GM19240 (cell line): ENCODE measurements around the gene MTNR1B.

Source experiments
- DNase-seq: peaks from one replicate; pipeline ENCODE4 v3.0.0; 2011; ENCODE audit warnings: low spot score; ENCODE audit not compliant: insufficient read length

Gene MTNR1B

DNA sequence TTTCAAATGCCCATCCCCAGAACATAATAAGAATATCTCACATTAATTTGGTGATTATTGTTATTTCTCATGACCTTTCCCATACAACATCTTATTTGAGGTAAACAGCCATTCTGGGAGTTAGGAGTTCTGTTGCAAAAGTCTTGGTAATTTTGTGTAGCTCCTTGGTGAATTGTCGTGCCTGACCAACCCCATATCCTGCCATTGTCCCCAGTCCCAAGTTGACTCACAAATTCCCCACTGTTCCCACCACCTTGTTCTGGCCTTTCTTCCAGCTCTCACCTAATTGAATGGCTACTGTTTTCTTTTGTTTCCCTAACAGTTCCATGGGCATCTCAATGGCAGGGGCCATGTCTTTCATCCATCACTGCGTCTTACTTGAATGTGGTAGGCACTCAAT, 8.0 kb downstream of the MTNR1B start:
- no peak for DNase-seq

GRCh38 chr11:92978271-92979111, 9.0 kb downstream of the MTNR1B start:
- DNase-seq = no peak

GRCh38 chr11:92979176-92979575, 9.7 kb downstream of the MTNR1B start:
- no peak for DNase-seq

DNA sequence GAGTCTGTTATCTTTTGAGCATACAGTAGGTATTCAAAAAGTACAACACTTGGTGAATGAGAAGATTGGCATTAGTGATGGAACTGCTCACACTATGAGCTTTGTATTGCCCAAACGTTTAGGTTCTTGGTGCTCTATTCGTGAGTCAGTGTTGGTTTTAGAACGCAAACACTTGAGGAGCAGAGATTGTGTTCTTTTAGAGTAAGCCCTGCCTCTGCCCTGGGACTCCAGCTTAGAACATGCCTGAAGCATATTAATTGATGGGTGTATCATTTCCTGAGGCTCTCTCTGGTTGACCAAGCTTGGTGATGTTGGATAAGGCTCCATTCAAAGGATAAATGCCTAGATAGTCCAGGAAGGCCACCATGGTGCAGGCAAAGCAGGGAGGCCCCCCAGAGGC, 10.9 kb downstream of the MTNR1B start:
- DNase-seq = no peak

- DNase-seq = no peak
Observed at GRCh38 chr11:92981508-92982043, 12.1 kb downstream of the MTNR1B start.

DNA sequence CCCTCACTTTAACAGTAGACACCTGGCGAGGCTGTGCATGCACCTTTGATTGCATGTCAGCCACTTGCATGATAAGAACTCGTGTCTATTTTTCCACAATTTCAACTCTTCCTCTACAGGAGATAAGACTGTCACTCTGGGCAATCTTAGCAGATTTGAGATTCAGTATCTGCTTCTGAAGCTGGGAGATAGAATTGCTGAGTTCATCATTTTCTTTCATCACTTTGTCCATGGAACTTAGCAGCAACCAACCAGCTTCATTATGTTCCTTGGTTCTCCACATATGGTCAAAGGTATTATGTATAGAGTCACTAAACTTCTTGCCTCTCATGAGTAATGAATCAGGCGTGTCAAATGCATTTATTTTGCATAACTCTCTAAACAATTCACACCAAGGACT, 17.1 kb downstream of the MTNR1B start:
- no peak for DNase-seq

- DNase-seq = no peak
Observed at GRCh38 chr11:92993004-92993403, 23.6 kb downstream of the MTNR1B start.

- DNase-seq = no peak
Observed at GRCh38 chr11:93000511-93001476, 31.3 kb downstream of the MTNR1B start.

DNA sequence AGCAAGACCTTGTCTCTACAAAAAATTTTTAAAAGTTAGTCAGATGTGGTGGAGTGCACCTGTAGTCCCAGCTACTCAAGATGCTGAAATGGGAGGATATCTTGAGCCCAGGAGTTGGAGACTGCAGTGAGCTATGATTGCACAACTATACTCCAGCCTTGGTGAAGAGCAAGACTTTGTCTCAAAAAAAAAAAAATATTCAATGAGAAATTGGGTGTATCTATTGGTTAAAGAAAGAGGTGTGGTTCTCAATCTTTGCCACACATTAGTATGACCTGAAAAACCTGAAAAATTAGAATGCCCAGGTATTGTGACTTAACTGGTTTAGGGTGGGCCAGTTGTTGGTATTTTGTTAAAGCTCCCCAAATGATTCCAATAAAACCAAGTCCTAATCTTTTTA, 32.4 kb downstream of the MTNR1B start:
- no peak for DNase-seq

DNA sequence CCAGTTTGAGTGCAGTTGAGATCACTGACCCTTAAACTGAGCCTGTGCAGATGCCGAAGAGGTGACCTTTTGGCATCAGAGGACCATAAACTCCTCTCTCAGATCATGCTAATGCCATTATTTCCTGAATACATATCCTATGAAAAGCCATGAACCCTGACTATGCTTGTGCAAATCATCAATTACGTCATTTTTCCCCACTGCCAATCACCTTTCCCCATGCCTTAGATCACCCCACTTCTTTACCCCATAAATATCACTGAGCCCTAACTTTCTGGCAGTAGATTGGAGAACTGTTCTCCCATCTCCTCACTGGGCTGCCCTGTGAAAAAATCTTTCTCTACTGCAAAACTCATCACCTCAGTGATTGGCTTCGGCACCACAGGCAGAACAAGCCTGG, 32.9 kb downstream of the MTNR1B start:
- no peak for DNase-seq

GRCh38 chr11:93005239-93005638, 35.8 kb downstream of the MTNR1B start:
- DNase-seq = no peak

DNA sequence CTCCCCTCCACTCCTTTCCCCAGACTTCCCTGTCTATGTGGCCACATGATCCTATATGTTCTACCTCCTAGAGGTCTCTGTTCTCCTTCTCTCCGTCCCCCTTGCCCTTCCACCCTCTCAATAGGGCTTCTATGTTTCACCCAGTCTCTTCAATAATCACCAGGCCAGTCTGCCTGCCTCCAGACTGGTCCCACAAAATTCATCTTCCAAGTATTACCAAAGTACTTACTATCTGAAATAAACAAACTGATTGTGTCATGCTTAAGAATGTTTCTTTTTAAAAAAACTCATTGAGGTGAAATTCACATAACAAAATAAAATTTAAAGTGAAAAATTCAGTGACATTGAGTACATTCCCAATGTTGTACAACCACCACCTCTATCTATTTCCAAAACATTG, 44.2 kb downstream of the MTNR1B start:
- no peak for DNase-seq

- DNase-seq = no peak
Observed at GRCh38 chr11:93016595-93016994, 47.1 kb downstream of the MTNR1B start.

DNA sequence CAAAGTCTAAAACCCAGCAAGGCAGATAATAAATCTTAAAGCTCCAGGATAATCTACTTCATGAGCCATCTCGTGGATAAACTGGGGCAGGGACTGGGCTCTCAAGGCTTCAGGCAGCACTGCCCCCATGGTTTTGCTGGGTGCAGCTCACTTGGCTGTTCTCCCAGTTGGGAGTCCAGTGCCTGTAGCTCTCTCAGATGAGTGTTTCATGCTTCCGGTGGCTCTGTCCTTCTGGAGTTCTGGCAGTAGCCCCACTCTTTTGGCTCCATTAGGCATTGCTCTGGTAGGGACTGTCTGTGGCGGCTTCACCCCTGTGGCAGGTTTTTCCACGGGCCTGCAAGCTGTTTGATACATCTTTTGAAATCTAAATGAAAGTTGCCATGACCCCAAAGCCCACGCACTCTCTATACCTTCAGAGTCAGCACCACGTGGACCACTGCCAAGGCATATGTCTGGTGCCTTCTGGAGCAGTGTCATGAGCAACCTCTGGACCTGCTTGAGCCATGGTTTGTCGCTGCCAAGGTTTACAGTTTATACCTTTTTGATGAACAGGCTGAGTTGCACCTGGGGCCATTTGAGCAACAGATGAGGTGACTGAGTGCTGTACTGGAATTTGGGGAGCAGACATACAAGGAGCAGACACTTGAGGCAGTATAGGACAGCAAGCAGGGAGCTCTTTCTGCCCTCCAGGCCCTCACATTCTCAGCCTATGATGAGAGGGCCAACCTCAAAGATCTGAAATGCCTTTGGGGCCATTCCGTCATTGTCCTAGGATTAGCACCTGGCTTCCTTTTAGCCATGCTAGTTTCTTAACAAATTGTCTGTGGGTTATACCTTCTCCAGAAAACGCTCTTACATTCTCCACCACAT, 48.6 kb downstream of the MTNR1B start:
- DNase-seq = no peak

GRCh38 chr11:93020248-93021046, 51.0 kb downstream of the MTNR1B start:
- no peak for DNase-seq

DNA sequence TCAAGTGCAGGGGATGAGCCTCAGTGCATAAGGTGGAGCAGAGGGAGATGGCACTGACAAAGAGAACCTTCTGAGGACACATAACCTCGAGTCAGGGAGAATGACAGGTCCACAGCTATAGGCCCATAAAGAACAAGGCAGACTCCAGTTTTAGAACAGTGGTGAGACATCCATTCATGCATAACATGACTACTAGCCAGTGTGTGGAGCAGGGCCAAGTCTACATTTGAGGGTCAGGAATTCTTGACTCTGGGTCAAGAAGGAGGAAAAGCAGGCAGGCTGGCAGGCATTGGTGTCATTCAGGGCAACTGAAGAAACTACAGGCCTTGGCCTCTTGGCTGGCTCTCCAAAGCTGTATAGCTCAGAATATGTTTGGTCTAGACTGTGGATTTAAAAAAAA, 54.9 kb downstream of the MTNR1B start:
- DNase-seq = no peak

GRCh38 chr11:93025558-93026255, 56.3 kb downstream of the MTNR1B start:
- DNase-seq = no peak

- no peak for DNase-seq
Observed at GRCh38 chr11:93028960-93029522, 59.6 kb downstream of the MTNR1B start.

DNA sequence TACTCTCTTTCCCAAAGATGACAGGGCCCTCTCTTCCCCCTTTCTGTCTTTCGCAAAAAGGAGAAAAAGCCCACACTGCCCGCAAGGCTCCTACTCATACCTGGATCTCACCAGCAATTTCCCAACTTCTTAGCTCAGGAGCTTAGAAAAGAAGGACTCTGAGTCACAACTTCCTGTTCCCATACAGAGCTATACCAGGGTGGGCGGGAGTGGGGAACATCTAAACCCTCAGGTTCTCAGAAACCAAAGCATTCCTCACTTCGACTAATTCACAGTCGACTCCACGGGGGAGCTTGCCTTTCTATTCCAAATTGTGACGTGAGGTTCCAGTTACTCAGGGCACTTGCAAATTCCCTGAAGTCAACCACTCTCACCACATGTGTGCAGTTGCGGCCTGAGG, 61.9 kb downstream of the MTNR1B start:
- no peak for DNase-seq
